IPS-NIHi11 (cell line): Measurements from ENCODE around the gene GYS1.
"Not testable (repeated sequence)": the region's sequence is repeated elsewhere in the genome, so short reads cannot be mapped to it uniquely, and the experiment has no call there.

Experiments
- DNase-seq: peaks from one replicate; pipeline ENCODE4 v3.0.0; 2012; ENCODE audit warnings: mixed read lengths, low spot score

GYS1 gene

GRCh38 chr19:48993175-48994034, at the start of gene GYS1, which contains the start of gene RUVBL2:
Gene GYS1, minus strand, starts transcription at chr19:48993309. Its CDS starts 197 bp downstream, at chr19:48993112.
Gene RUVBL2, plus strand, starts transcription at chr19:48993887. Its CDS starts 25 bp downstream, at chr19:48993912.
- DNase-seq: peak; percentile 99

GRCh38 chr19:49042666-49043065, 49.6 kb upstream of the GYS1 start:
- DNase-seq: not testable (repeated sequence)

- DNase-seq: no peak
Measured at GRCh38 chr19:49042177-49042576, 49.1 kb upstream of the GYS1 start.

GRCh38 chr19:49039736-49040135, 46.6 kb upstream of the GYS1 start:
- not testable (repeated sequence) for DNase-seq

- DNase-seq: not testable (repeated sequence)
Measured at GRCh38 chr19:49038557-49039276, 45.6 kb upstream of the GYS1 start.

- DNase-seq: not testable (repeated sequence)
Measured at GRCh38 chr19:49038111-49038510, 45.0 kb upstream of the GYS1 start.

GRCh38 chr19:49036815-49037214, 43.7 kb upstream of the GYS1 start, which contains the start of gene CGB1:
Gene CGB1, minus strand, starts transcription at chr19:49036895. Its CDS starts 184 bp downstream, at chr19:49036711.
- peak; percentile 65 for DNase-seq

GRCh38 chr19:49031642-49032301, 38.7 kb upstream of the GYS1 start, which contains the start of gene CGB2:
Gene CGB2, plus strand, starts transcription at chr19:49031890. Its CDS starts 206 bp downstream, at chr19:49032096.
- DNase-seq: peak; percentile 75

- DNase-seq: not testable (repeated sequence)
Measured at GRCh38 chr19:49030323-49030722, 37.2 kb upstream of the GYS1 start.

GRCh38 chr19:49029749-49030148, 36.6 kb upstream of the GYS1 start:
- DNase-seq: not testable (repeated sequence)

GRCh38 chr19:49028686-49029085, 35.6 kb upstream of the GYS1 start:
- DNase-seq: not testable (repeated sequence)

GRCh38 chr19:49025599-49025998, 32.5 kb upstream of the GYS1 start:
- not testable (repeated sequence) for DNase-seq

- not testable (repeated sequence) for DNase-seq
Measured at GRCh38 chr19:49025088-49025487, 32.0 kb upstream of the GYS1 start.

- not testable (repeated sequence) for DNase-seq
Measured at GRCh38 chr19:49024233-49024632, 31.1 kb upstream of the GYS1 start, which contains the start of gene CGB3. Gene CGB3, minus strand, starts transcription at chr19:49024333. Its CDS starts 362 bp downstream, at chr19:49023971.

- DNase-seq: no peak
Measured at GRCh38 chr19:49022116-49022515, 29.0 kb upstream of the GYS1 start.

- peak; percentile 49 for DNase-seq
Measured at GRCh38 chr19:49020931-49021895, 28.1 kb upstream of the GYS1 start.

- peak; percentile 50 for DNase-seq
Measured at GRCh38 chr19:49020342-49020741, 27.2 kb upstream of the GYS1 start.

- DNase-seq: peak; percentile 84
Measured at GRCh38 chr19:49019242-49019932, 26.3 kb upstream of the GYS1 start.

- peak; percentile 3 for DNase-seq
Measured at GRCh38 chr19:49018388-49019241, 25.5 kb upstream of the GYS1 start.
